OCI-LY3 (cell line): ENCODE measurements around the gene MXD3.

Source experiments
- EZH2phosphoT487 ChIP-seq: fragments of 200-600 bp; shearing (Covaris generic); IDR thresholded peaks from 2 replicates; pipeline ENCODE4 v1.6.1; 2018; ENCODE audit warnings: antibody characterized with exemption, mixed run types, low read depth
- TF ChIP-seq, protein P1 (sequence below): fragments of 200-600, 300-600 bp; sonication (generic); IDR thresholded peaks from 2 replicates; pipeline ENCODE4 v1.5.1; 2014; ENCODE audit warnings: antibody characterized with exemption, low read length, low read depth

- TF ChIP-seq, protein P1, sequence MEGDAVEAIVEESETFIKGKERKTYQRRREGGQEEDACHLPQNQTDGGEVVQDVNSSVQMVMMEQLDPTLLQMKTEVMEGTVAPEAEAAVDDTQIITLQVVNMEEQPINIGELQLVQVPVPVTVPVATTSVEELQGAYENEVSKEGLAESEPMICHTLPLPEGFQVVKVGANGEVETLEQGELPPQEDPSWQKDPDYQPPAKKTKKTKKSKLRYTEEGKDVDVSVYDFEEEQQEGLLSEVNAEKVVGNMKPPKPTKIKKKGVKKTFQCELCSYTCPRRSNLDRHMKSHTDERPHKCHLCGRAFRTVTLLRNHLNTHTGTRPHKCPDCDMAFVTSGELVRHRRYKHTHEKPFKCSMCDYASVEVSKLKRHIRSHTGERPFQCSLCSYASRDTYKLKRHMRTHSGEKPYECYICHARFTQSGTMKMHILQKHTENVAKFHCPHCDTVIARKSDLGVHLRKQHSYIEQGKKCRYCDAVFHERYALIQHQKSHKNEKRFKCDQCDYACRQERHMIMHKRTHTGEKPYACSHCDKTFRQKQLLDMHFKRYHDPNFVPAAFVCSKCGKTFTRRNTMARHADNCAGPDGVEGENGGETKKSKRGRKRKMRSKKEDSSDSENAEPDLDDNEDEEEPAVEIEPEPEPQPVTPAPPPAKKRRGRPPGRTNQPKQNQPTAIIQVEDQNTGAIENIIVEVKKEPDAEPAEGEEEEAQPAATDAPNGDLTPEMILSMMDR, result no peak
- no peak for TF ChIP-seq EZH2phosphoT487
Measured at GRCh38 chr5:177350776-177351391, 39.2 kb upstream of the MXD3 start.
